Measurements from ENCODE around the gene CALR.
"Not testable (repeated sequence)": the region's sequence is repeated elsewhere in the genome, so short reads cannot be mapped to it uniquely, and the experiment has no call there.

CALR gene

DNA sequence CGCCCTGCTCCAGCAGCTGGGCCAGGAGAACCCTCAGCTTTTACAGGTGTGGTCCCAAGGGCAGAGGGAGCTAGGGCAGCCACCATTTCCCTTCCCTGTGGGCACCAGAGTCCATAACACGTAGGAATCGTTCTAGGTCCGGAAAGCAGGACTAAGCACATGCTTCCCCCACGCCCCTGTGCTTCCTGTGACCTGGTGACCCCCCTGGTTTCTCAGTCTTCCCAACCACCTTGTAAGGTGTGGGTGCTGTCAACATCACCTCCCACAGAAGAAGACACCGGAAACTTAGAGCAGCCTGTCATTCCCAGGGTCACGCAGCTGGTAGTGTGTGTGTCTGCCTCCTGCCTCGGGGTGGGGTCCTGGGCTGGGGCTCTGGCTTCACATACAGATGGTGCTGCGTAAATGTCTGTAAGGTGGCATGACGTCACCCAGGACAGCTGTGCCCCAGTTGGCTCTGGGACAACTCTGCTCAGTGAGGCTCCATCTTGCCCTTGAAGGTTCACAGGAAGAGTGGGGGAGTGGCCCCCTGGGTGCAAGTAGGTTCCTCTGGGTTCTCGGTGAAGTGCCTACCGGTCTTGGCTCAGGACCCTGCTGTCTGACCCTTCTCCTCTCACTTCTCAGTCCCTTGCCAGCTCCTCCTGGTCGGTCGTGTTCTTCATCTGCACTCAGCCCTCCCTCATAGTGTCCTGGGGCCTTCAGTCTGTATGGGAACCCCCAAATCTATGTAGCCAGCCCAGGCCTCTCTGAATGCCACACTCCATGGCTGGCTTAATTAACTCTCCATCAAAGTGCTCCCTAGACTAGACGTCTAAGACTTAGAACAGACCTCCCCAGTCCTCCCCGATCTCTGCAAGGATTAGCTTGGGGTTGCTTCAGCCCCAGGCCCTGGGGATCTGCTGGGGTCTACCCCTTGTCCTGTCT, 11.2 kb downstream of the CALR start:
- Histone ChIP-seq H3K4me3 (ENCODE audit: low read depth, low read length) (no peak overlapping the region), H3K27me3 (no peaks in the 10 kb centered on the region), H3K4me1 (peaks cover 23% of the 10 kb centered on the region), H3K9me3 (no peaks in the 10 kb centered on the region), H3K36me3 (peaks cover 80% of the 10 kb centered on the region)
- TF ChIP-seq, protein P1, sequence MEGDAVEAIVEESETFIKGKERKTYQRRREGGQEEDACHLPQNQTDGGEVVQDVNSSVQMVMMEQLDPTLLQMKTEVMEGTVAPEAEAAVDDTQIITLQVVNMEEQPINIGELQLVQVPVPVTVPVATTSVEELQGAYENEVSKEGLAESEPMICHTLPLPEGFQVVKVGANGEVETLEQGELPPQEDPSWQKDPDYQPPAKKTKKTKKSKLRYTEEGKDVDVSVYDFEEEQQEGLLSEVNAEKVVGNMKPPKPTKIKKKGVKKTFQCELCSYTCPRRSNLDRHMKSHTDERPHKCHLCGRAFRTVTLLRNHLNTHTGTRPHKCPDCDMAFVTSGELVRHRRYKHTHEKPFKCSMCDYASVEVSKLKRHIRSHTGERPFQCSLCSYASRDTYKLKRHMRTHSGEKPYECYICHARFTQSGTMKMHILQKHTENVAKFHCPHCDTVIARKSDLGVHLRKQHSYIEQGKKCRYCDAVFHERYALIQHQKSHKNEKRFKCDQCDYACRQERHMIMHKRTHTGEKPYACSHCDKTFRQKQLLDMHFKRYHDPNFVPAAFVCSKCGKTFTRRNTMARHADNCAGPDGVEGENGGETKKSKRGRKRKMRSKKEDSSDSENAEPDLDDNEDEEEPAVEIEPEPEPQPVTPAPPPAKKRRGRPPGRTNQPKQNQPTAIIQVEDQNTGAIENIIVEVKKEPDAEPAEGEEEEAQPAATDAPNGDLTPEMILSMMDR (IDR thresholded peaks at IDR 0.05; ENCODE audit: low read depth, low read length), result no peak
- no peak for DNase-seq

DNA sequence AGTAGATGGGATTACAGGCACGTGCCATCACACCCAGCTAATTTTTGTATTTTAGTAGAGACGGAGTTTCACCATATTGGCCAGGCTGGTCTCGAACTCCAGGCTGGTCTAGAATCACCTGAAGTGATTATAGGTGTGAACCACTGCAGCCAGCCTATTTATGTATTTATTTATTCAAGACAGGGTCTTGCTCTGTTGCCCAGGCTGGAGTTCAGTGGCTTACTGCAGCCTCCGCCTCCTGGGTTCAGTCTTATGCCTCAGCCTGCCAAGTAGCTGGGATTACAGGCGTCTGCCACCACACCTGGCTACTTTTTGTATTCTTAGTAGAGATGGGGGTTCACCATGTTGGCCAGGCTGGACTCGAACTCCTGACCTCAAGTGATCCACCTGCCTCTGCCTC, 13.6 kb downstream of the CALR start:
- H3K4me3 ChIP-seq (ENCODE audit: low read depth, low read length); H3K9me3 ChIP-seq; H3K27me3 ChIP-seq; DNase-seq: not testable (repeated sequence)
- peaks cover 78% of the 10 kb centered on the region for H3K36me3 ChIP-seq
- H3K4me1 ChIP-seq, result peaks cover 32% of the 10 kb centered on the region

DNA sequence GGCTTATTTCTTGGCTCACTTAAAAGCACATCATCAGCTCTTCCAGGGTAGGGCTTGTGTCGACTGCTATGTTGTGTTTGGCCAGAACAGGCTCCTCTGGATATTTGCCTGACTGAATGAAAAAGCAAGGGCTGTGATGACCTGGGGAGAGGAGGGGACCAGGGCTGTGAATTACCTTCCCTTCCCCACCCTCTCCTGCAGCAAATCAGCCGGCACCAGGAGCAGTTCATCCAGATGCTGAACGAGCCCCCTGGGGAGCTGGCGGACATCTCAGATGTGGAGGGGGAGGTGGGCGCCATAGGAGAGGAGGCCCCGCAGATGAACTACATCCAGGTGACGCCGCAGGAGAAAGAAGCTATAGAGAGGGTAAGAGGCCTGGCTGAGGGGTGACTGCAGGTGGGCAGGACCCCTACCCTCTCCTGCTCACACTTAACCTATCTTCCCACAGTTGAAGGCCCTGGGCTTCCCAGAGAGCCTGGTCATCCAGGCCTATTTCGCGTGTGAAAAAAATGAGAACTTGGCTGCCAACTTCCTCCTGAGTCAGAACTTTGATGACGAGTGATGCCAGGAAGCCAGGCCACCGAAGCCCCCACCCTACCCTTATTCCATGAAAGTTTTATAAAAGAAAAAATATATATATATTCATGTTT, 14.2 kb downstream of the CALR start:
- no peaks in the 10 kb centered on the region for H3K9me3 ChIP-seq
- H3K27me3 ChIP-seq, result no peaks in the 10 kb centered on the region
- peak; percentile 70 for DNase-seq
- H3K4me3 ChIP-seq (ENCODE audit: low read depth, low read length), result no peak overlapping the region
- peaks cover 32% of the 10 kb centered on the region for H3K4me1 ChIP-seq
- H3K36me3 ChIP-seq, result peaks cover 75% of the 10 kb centered on the region
- TF ChIP-seq, protein P1 (IDR thresholded peaks at IDR 0.05; ENCODE audit: low read depth, low read length), result no peak

DNA sequence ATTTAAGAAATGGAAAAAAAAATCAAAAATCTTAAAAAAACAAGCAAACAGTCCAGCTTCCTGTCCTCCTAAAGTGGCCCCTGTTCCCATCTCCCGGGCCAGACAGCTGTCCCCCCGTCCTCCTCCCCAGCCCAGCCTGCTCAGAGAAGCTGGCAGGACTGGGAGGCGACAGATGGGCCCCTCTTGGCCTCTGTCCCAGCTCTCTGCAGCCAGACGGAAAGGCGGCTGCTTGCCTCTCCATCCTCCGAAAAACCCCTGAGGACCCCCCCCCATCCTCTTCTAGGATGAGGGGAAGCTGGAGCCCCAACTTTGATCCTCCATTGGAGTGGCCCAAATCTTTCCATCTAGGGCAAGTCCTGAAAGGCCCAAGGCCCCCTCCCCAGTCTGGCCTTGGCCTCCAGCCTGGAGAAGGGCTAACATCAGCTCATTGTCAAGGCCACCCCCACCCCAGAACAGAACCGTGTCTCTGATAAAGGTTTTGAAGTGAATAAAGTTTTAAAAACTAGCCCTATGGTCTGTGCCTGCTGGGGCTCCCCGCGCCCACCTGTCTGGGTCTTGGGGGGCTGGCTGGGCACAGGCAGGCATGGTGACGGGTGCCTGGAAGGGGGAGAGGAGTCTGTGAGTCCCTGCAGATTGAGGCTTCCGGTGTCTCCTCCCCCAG, 14.9 kb downstream of the CALR start:
- TF ChIP-seq, protein P1 (IDR thresholded peaks at IDR 0.05; ENCODE audit: low read depth, low read length), result no peak
- Histone ChIP-seq H3K4me3 (ENCODE audit: low read depth, low read length) (peak overlapping the region; percentile 21; the same call in 1 of the 2 replicates), H3K36me3 (peaks cover 68% of the 10 kb centered on the region), H3K4me1 (peaks cover 32% of the 10 kb centered on the region), H3K27me3 (no peaks in the 10 kb centered on the region), H3K9me3 (no peaks in the 10 kb centered on the region)
- DNase-seq, result peak; percentile 75

DNA sequence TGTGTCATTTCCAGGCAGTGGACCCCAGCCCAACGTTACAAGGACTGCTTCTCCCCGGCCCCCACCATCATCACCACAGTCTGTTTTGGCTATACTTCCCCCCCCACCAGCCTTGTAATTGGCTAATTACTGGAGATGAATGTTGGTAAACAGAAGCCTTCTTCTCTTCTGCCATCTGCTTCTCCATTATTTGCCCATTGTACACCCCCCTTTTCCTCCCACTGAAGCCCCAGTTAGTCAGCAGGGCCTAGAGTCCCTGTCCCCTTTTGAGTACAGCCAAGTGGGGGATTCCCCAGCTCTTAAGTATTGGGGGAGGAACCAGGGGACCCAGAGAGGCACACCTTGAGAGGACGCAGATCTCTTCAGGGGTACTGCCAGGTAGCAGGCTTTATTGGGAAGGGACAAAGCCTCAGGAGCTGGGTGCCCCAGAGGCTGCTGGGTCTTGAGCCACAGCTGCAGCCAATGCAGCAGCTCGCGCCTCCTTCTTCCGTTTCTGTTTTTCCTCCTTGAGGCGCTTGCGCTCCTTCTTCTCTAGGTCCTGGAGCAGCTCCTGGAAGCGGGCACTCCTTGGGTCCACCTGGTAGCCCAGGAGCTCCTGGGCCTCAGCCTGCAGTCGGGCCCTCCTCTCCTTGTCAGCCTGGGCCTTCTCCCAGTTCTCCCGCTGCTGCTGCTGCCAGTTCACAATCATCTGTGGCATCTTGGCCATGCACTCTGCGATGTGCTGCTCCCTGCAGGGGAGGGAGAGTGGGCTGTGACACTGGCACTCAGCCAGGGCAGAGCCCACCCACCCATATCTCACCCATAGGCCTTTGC, 15.6 kb downstream of the CALR start:
- H3K36me3 ChIP-seq, result peaks cover 61% of the 10 kb centered on the region
- TF ChIP-seq, protein P1 (IDR thresholded peaks at IDR 0.05; ENCODE audit: low read depth, low read length), result no peak
- H3K27me3 ChIP-seq, result no peaks in the 10 kb centered on the region
- peaks cover 32% of the 10 kb centered on the region for H3K4me1 ChIP-seq
- no peak overlapping the region; the same call in 1 of the 2 replicates for H3K4me3 ChIP-seq (ENCODE audit: low read depth, low read length)
- DNase-seq, result peak; percentile 25
- H3K9me3 ChIP-seq, result no peaks in the 10 kb centered on the region

DNA sequence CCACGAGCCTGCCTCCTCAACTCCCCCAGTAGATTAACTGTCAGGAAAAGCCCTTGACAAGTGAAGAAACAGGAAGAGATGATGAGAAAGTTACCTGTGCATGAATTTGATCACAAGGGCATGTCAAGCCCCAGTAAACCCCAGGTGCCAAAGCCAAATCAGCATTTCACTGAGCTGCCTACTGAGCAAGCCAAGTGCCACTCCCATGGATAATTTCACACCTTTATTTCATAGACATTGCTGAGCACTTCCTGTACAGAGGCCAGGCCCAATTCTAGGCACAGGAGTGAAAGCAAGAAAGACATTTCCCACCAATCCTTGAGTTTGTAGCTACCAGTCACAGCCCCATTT, 16.2 kb downstream of the CALR start:
- Histone ChIP-seq H3K36me3 (peaks cover 55% of the 10 kb centered on the region), H3K4me3 (ENCODE audit: low read depth, low read length) (no peak overlapping the region; the same call in 1 of the 2 replicates), H3K4me1 (peaks cover 32% of the 10 kb centered on the region), H3K9me3 (no peaks in the 10 kb centered on the region), H3K27me3 (no peaks in the 10 kb centered on the region)
- TF ChIP-seq, protein P1 (IDR thresholded peaks at IDR 0.05; ENCODE audit: low read depth, low read length), result no peak
- DNase-seq, result no peak

DNA sequence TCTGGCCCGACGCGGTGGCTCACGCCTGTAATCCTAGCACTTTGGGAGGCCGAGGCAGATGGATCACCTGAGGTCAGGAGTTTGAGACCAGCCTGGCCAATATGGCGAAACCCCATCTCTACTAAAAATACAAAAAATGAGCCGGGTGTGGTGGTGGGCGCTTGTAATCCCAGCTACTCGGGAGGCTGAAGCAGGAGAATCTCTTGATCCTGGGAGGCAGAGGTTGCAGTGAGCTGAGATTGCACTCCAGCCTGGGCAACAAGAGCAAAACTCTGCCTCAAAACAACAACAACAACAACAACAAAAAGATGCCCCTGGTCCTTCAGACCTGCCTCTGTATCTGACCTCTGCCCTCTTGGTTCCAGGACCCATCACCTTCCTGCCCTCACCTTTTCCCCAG, 17.2 kb downstream of the CALR start:
- Histone ChIP-seq H3K36me3 (peaks cover 47% of the 10 kb centered on the region), H3K4me1 (peaks cover 32% of the 10 kb centered on the region), H3K4me3 (ENCODE audit: low read depth, low read length) (peak overlapping the region; percentile 94)
- H3K27me3 ChIP-seq, DNase-seq, H3K9me3 ChIP-seq: not testable (repeated sequence)

All from BE2C (cell line).